Measurements from ENCODE around the gene TMEM82.
"Not testable (repeated sequence)": the region's sequence is repeated elsewhere in the genome, so short reads cannot be mapped to it uniquely, and the experiment has no call there.

TMEM82 gene

DNA sequence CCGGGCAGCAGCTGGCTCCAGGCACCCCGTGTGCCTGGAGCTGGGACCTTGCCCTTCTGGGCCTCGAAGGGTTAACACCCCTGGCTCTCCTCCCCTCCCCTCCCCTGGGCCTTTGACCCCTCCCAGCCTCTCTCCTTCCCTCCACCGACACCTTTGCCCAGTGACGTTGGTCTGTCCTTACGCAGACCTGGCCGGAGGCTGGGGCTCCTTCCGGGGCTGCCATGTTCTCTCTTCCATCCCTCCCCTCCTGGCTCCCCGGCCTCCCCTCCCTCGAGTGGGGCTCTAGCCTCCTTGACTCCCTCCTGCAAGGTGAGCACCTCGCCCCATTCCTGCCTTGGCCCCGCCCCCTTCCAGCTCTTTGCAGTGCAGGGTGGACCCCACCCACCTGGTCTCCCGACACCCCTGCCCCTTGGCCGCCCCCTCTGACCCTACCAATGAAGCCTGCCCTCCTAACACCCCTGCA, at the start of gene TMEM82:
TSS of gene TMEM82 (plus strand) at position 161 of the 463 bp plus-strand sequence. CDS start at position 222, 61 bp downstream.
- DNase-seq (ENCODE audit: low read depth), result no peak

DNA sequence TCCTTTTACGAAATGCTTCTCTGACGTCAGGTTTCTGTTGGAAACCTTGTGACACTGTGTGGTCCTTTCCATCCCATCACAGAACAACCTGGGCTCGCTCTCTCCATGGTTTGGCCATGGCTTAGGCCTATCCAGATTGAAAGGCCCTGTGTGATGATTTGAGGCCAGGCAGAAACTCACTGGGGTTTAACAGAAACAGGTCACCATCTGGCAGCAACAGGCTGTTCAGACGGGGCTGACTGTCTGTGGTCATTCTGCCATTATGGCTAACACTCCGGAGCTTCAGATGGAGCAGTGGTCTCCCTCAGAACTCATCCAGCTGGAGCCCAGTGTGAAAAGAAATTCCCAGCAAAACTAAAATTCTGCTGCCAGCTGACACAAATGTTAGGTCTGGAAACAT, 48.9 kb upstream of the TMEM82 start:
- DNase-seq (ENCODE audit: low read depth), result no peak

DNA sequence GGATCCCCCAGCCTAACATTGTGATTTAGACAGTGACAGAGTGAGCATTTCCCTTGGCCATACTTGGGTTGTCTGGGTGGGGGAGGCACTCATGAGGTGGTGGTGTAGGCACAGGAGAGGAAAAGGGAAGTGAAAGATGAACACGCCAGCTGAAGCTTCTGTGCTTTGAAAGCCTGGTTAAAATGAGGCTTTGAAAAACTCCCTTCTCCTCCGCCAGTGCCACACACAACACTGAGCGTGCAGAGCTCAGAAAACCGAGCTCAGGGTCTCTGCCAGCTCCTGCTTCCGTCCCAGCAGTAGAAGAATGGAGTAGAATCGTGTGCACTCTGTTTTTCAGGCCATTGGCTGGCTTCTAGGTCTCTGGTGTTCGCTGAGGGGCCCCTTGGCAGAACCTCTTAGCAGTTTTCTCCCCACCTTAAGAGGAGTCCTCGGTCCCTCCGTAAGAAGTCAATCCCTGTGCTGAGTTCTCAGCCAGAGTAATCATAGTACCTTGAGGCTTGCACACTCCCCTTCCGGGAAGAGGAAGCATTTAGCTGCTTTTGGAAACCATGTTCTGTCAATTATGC, 45.3 kb upstream of the TMEM82 start:
- DNase-seq (ENCODE audit: low read depth), result no peak

DNA sequence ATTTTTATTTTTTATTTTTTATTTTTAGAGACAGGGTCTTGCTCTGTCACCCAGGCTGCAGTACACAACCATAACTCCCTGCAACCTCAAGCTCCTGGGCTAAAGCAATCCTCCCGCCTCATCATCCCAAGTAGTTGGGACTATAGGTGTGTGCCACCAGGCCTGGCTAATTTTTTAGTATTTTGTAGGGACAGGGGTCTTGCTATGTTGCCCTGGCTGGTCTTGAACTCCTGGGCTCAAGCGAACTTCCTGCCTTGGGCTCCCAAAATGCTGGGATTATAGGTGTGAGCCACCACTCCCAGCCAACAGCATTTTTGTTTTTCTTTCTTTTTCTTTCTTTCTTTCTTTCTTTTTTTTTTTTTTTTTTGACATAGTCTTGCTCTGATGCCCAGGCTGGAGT, 44.1 kb upstream of the TMEM82 start:
- no peak for DNase-seq (ENCODE audit: low read depth)

DNA sequence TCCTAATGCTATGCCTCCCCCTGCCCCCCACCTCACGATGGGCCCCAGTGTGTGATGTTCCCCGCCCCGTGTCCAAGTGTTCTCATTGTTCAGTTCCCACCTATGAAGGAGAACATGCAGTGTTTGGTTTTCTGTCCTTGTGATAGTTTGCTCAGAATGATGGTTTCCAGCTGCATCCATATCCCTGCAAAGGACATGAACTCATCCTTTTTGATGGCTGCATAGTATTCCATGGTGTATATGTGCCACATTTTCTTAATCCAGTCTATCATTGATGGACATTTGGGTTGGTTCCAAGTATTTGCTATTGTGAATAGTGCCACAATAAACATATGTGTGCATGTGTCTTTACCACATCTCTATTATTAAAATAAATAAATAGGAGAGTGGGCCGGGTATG, 43.0 kb upstream of the TMEM82 start:
- DNase-seq (ENCODE audit: low read depth), result not testable (repeated sequence)

DNA sequence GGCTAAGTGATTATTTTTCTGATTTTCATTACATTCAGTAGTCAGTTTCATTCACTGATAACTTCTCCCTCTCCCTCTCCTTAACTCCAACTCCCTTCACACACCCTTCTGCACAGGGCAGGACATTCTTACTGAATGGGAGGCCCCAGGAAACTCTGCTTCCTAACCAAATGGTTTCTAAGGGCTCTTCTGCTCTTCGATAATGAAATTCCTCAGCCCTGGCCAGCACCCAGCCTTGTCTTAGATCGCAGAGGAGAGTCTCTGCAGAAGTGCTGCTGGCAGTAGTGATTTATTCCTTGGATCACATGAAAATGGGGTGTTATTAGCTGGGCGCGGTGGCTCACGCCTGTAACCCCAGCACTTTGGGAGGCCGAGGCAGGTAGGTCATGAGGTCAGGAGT, 41.8 kb upstream of the TMEM82 start:
- DNase-seq (ENCODE audit: low read depth), result no peak

DNA sequence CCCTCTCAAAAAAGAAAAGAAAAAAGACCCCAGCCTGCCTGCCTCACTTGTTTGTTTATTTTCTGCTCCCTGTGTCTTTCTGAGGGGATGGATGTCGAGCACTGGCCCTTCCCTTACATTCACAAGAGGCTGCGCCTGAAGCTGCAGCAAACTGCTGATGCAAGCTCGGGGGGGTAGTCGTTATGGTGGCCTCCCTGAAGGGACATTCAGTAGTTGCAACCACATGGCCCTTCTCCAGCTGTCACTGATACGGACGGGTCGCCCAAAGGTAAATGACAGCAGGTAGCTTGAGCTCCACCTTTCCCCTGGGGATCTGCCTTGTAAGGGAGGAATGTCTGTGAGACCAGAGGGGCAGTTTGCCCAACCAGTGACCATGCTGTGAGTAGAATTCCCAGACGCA, 40.5 kb upstream of the TMEM82 start:
- DNase-seq (ENCODE audit: low read depth), result no peak

DNA sequence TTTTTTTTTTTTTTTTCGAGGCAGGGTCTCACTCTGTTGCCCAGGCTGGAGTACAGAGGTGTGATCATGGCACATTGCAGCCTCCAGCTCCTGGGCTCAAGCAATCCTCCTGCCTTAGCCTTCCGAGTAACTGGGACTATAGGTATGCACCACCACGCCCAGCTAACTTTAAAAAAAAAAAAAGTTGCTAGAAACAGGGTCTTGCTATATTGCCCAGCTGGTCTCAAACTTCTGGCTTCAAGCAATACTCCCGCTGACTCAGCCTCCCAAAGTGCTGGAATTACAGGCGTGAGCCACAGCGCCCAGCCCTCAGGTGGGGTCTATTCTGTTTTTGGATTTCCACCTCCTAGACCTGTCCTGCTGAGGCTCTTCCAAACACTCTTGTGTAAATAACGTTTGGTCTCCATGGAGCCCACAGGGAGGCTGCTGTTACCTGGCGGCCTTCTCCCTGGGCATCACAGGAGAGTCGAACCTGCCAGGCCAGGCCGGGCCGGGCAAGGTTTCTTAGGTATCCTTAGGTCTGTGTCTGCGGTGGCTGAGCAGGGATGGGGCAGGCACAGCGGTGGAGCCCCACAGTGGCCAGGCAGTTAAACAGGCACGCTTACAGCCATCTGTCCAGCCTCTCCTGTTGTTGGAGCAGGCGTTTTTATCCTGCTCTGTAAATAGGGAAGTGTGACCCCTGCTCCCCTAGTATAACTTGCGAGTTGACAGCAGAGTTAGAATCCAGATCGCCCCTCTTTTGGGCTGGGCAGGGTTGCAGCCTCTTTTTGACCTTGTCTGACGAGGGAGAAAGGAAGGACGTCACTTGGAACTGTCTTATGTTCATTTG, 39.4 kb upstream of the TMEM82 start:
- DNase-seq (ENCODE audit: low read depth), result no peak

DNA sequence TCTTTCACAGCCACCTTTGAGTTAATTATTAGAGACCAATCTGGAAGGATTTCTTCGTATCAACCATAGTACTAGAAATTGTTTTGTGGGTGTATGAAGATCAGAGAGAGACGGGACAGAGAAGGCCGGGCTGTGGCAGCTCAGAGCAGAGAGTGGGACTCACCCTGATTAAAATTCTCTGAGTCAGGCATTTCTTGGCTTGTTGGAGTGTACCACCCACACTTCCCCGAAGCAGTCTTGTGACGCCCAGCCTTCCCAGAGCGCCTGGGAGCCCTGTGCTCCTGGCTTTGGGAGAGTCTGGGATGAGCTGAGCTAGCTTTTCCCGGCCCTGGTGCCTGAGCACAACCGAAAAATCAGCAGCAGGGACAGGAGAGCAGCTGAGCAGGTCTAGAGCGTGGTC, 38.7 kb upstream of the TMEM82 start:
- peak; percentile 98 for DNase-seq (ENCODE audit: low read depth)

DNA sequence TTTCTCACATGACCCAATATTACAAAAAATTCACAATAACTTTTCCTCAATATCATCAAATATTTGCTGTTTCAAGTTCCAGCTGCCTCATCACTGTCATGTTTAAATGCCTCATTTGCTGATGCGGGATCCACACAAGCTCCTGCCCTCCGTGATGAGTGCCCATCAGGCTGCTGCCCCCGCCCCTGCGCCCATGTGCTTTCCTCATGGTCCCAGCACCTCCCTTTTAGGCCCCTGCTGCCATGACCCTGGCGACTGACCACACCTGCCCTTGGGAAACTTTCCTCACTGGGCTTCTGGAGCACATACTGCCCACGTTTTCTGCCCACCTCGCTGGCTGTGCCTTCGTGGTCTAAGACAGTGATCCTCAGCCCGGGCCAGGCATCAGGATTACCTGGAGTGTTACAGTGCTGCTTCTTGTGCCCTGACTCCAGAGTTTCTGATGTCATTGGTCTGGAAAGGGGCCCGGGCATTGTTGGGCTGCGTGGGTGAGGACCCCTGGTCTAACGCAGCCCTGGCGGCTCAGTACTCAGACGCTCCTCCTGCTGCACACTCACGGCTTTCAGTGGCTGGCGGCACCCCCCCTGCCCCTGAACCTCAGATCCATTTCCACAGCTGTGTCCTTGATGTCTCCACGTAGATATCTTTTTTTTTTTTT, 37.6 kb upstream of the TMEM82 start:
- DNase-seq (ENCODE audit: low read depth), result no peak

DNA sequence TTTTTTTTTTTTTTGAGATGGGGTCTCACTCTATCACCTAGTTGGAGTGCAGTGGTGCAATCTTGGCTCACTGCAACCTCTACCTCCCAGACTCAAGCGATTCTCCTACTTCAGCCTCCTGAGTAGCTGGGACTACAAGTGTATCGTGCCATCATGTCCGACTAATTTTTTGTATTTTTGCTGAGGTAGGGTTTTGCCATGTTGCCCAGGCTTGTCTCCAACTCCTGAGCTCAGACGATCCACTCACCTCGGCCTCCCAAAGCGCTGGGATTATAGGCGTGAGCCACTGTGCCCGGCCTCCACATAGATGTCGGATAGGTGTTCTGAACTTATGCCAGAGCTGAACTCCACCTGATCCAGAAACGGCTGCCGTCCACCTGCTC, 37.1 kb upstream of the TMEM82 start:
- no peak for DNase-seq (ENCODE audit: low read depth)

DNA sequence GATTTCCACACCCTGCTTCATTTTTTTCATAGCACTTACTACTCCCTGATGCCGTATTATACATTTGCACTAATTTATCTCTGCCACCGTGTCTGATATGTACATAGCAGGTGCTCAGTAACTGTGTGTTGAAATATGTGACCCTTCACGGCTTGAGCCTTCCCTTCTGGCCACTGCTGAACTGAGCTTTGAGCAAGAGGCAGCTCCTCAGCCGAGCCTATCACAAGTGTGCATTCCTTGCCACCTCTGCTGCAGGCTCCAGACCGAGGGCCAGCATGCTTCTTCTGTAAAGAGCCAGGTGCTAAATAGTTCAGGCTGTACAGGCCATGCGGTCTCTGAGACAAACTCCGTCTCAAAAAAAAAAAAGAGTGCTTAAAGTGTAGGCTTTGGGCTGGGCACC, 35.5 kb upstream of the TMEM82 start:
- no peak for DNase-seq (ENCODE audit: low read depth)

DNA sequence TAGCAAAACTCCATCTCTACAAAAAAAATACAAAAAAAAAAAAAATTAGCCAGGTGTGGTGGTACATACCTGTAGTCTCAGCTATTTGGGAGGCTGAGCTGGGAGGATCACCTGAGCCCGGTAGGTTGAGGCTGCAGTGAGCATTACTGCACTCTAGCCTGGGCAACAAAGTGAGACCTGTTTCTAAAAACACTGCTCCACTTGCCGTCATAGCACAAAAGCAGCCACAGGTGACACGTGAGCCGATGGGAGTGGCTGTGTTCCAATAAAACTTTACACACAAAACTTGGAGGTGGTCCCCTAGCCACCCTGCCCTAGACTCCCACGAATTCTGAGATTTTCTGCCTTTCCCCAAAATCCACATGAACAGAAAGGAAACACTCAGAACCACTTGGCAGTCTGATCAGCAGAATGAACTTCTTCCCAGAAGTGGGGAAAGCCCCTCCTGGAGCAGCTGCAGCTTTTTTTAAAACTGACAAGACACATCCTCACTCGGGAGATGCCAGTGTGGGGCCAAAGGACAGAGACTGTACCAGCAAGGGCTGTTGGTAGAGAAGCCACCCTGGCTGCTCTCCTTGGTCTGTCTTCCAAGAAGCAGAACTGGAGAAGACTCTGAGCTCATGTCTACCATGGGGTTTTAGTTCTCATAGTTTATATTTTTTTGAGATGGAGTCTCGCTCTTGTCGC, 34.9 kb upstream of the TMEM82 start:
- no peak for DNase-seq (ENCODE audit: low read depth)

DNA sequence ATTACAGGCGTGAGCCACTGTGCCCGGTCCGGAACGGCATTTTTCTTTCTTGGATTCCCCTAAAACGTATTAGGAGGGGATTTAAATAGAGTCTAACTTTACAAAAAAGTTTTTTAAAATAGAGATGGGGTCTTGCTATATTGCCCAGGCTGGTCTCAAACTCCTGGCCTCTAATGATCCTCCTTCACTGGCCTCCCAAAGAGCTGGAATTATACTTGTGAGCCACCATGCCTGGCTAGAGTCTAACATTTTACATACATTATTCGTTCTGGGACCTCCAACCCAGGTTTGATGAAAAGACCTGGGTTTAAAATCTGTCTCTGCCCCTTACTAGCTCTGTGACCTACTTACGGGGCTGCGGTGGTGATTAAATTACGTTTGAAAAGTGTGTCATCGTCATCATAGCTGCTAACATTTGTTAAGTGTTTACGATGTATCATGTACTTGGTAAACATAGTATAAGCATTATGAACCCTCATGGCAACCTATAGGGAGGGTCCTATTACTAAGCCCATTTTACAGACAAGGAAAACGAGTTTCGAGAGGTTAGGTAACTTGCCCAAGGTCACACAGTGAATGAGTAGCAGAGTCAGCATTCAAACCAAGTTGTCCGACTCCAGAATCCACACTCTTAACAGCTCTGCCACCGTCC, 33.7 kb upstream of the TMEM82 start:
- DNase-seq (ENCODE audit: low read depth), result no peak

DNA sequence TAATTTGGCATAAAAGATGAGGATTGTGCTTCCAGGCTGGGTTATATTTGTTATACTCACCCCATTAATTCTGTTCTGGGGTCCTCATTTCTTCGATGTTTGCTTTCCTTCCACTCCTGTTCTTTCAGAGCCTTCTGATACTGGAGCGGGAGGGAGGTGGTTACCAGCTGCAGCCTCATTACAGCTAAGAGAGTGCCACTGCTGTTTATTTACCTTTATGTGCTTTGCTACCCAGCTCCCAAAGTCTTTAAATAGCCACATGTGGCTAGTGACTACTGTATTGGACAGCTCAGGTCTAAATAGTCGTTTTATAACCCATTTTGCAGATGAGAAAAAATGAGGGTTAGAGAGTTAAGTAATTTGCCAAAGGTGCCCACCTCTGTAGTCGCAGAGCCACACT, 33.1 kb upstream of the TMEM82 start:
- no peak for DNase-seq (ENCODE audit: low read depth)

DNA sequence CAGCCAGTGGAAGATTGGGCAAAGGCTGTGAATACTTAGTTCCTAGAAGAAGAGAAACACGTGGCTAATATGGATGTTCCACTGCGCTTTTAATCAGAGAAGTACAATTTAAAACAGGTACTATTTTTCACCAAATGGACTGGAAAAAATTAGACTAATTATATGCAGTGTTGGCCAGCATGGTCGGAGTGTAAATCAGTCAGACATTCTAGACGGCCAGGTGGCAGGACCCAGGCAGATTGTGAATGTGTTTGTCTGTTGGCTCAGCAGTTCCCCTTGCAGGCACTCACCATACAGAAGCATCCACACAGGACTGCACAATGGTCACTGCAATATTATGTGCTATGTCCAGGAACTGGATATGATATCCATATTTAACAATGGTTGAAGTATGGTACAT, 30.1 kb upstream of the TMEM82 start:
- DNase-seq (ENCODE audit: low read depth), result no peak

DNA sequence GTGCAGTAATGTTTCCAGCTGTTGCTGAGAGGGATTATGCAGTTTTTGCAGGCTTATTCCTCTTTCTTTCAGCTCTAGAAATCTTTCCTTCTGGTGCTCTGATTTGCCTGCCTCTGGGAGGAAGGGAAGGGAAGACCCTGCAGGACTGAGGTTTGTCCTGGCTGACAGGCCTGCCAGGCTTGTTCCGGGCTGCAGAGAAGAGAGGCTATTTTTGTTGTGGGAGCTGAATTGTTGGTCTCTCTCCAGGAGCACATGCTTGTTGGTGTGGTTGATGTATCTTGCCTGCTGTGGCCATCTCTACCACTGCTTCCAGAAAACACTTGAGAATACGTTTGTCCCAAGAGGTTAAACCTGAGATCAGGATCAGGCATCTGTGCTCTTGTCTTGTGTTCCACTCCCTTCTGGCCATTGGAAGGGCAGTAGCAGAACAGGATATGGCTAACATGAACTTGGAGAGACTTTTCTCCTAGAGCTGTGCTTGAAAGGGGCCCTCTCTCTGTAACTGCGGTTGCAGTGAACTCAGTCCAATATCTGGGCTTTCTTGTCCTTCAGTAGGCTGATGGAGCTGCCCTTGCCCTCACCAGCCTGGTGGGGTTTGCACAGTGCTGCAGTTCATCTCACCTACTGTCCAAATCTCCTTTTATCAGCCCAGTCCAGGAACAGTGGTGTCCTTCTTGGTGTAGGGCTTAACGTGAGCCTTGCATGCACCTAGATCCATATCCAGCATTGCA, 27.7 kb upstream of the TMEM82 start:
- DNase-seq (ENCODE audit: low read depth), result peak; percentile 48

DNA sequence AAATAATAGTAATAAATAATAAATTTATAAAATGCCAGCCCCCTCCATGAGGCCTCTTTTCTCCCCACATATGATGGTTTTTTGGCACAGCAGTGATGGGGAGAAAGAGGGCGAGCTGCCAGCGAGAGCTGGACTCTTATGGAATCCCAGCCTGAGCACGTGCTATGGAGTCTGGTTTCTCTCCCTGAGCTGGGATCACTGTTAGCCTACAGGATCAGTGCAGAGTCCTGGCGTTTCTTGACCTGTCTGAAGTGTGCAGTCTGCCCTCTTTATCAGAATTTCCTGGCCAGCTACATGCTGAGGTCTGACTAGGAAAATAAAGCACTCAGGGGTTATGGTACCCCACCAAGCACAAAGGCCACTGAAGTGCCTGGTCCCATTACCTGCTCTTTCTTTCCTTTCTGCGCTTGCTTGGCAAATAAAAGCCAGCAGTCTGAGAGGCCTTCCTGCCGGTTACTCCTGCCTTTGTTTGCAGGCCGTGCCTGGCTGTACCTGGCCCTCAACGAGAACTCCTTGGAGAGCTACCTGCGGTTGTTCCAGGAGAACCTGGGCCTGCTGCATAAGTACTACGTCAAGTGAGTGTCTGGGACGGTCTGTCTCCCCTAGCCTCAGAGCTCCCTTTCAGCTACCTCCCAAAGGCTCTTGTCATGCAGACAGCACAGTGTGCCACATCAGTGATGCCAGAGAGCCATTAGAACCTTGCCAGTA, 24.7 kb upstream of the TMEM82 start:
- DNase-seq (ENCODE audit: low read depth), result no peak

DNA sequence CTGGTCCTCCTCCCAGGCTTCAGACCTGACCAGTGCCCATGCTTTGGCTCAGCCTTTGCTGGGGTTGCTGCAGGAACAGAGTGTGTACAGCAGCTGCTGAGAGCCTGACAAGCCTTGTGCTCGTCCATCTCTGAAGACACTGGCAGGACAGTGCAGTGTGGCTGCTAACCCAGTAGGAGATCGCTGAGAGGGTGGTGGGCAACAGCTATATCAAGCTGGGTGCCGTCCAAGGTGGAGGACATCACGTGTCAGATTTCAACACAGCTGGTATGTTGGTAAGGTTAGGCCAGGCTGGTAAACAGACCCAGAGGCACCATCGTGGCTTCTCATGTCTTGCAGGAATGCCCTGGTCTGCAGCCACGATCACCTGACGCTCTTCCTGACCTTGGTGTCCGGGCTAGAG, 24.1 kb upstream of the TMEM82 start:
- DNase-seq (ENCODE audit: low read depth), result no peak

DNA sequence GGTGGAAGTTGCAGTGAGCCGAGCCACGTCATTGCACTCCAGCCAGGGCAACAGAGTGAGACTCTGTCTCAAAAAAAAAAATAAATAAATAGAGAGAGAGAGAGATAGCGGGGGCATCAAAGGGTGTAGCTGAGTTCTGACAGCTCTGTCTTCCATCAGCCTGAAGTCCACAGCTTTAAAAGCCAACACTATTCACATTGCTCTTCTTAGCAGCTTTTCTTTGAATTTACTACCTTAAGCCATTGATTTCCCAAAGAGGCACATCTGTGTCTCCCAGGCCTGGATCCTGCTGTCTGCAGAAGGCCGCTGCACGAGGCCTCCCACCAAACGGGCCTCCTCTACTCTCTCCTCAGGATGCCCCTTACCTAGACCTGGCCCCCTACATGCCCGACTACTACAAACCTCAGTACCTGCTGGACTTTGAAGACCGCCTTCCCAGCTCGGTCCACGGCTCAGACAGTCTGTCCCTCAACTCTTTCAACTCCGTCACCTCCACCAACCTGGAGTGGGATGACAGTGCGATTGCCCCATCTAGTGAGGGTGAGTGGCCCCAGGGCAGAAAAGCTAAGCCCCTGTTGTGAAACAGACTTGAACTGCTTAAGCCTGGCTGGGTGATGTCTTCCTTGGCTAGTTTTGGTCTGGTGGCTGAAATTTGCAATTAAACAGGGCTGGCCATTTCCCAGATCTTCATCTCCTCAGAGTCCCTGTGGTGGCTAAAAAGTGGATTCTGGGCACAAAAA, 22.7 kb upstream of the TMEM82 start:
- DNase-seq (ENCODE audit: low read depth), result no peak
